Stimulated activated CD4-positive, alpha-beta T cell treated with anti-CD3 and anti-CD28 coated beads, Interleukin-1b, Interleukin-23, amount 100 ng/mL, for 48 hours (primary cell): ENCODE measurements around the gene RABL2B.
"Not testable (repeated sequence)": the region's sequence is repeated elsewhere in the genome, so short reads cannot be mapped to it uniquely, and the experiment has no call there.

Source experiments
- DNase-seq: peaks from one replicate; pipeline ENCODE4 v3.0.0-alpha.2; 2020

The RABL2B gene

GRCh38 chr22:50783033-50783879 is at the start of gene RABL2B:
TSS of gene RABL2B (minus strand) at chr22:50783636. CDS start at chr22:50782294, 1,342 bp downstream.
- DNase-seq: peak; percentile 86

GRCh38 chr22:50786936-50787335 is 3.5 kb upstream of the RABL2B start:
- DNase-seq: peak; percentile 16

- not testable (repeated sequence) for DNase-seq
Measured at GRCh38 chr22:50785289-50785688, 1.9 kb upstream of the RABL2B start.

GRCh38 chr22:50783880-50784276 is 442 bp upstream of the RABL2B start:
- not testable (repeated sequence) for DNase-seq

GRCh38 chr22:50782253-50782652 is 1.2 kb downstream of the RABL2B start:
- not testable (repeated sequence) for DNase-seq

GRCh38 chr22:50780244-50780643 is 3.2 kb downstream of the RABL2B start:
- DNase-seq: peak; percentile 15

GRCh38 chr22:50777631-50778030 is 5.8 kb downstream of the RABL2B start:
- not testable (repeated sequence) for DNase-seq

- DNase-seq: peak; percentile 13
Measured at GRCh38 chr22:50775132-50775531, 8.3 kb downstream of the RABL2B start.

- DNase-seq: not testable (repeated sequence)
Measured at GRCh38 chr22:50764288-50764687, 19.1 kb downstream of the RABL2B start.

- not testable (repeated sequence) for DNase-seq
Measured at GRCh38 chr22:50761829-50762228, 21.6 kb downstream of the RABL2B start.

GRCh38 chr22:50759597-50760341 is 23.7 kb downstream of the RABL2B start:
- not testable (repeated sequence) for DNase-seq

- DNase-seq: peak; percentile 59
Measured at GRCh38 chr22:50756949-50757491, 26.4 kb downstream of the RABL2B start.

- DNase-seq: not testable (repeated sequence)
Measured at GRCh38 chr22:50756406-50756805, 27.0 kb downstream of the RABL2B start.

- DNase-seq: not testable (repeated sequence)
Measured at GRCh38 chr22:50755251-50755650, 28.2 kb downstream of the RABL2B start.

- DNase-seq: not testable (repeated sequence)
Measured at GRCh38 chr22:50749302-50750074, 33.9 kb downstream of the RABL2B start.

GRCh38 chr22:50748630-50749029 is 34.8 kb downstream of the RABL2B start:
- DNase-seq: not testable (repeated sequence)

GRCh38 chr22:50747521-50747920 is 35.9 kb downstream of the RABL2B start:
- DNase-seq: not testable (repeated sequence)

- DNase-seq: not testable (repeated sequence)
Measured at GRCh38 chr22:50744424-50744823, 39.0 kb downstream of the RABL2B start.

- not testable (repeated sequence) for DNase-seq
Measured at GRCh38 chr22:50740714-50741113, 42.7 kb downstream of the RABL2B start.

- no peak for DNase-seq
Measured at GRCh38 chr22:50739894-50740293, 43.5 kb downstream of the RABL2B start.

GRCh38 chr22:50739279-50739691 is 44.2 kb downstream of the RABL2B start:
- DNase-seq: no peak

GRCh38 chr22:50738649-50739227 is 44.7 kb downstream of the RABL2B start:
- DNase-seq: no peak
